Hepatocyte (in vitro differentiated cells): ENCODE measurements around the gene PRSS22.

ENCODE experiments used
- EZH2phosphoT487 ChIP-seq: fragments of 200-600 bp; sonication (generic); IDR thresholded peaks from one replicate; pipeline ENCODE4 v1.6.1; 2018; ENCODE audit warnings: antibody characterized with exemption, mild to moderate bottlenecking, low read depth, moderate library complexity; ENCODE audit not compliant: unreplicated experiment, severe bottlenecking
- TF ChIP-seq, protein P1 (sequence below): fragments of 200-600 bp; sonication (generic); IDR thresholded peaks from 2 replicates; pipeline ENCODE4 v1.5.1; 2016; ENCODE audit warnings: antibody characterized with exemption, mild to moderate bottlenecking; ENCODE audit not compliant: poor library complexity

DNA sequence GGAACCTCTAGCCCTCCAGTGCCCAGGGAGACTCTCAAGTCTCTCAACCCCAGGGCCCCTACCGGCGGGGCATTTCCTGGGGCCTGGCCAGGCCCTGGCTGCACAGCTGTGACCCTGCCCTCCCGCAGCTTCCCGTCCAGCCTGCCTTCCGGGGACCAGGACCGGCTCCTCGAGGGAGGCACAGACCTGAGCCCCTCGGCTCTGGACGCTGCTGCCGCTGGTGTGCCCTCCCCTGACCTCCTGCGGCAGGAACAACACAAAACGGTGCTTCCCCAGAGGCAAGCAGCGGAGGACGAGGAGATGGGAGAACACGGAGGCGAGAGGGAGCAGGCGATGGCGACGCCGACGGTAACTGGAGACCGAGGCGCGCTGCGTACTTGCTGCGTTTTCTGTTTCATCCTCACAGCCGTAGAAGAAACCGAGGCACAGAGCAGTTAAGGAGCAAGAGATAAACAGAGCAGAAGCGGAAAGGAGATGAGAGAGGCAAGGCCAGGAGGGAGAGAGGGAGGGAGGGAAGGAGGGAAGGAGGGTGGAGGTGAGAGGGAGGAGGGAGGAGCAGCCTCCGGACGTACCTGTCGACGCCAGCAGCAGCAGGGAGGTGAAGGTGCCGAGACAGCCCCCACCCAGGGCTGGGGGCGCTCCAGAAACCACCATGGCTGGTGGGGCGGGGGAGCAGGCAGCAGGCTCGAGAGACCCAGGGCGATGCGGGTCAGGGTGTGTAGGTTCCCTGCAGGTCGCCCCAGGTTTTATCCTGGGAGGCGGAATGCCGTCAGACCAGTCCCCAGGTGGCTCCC is at the start of gene PRSS22:
- TF ChIP-seq, protein P1, sequence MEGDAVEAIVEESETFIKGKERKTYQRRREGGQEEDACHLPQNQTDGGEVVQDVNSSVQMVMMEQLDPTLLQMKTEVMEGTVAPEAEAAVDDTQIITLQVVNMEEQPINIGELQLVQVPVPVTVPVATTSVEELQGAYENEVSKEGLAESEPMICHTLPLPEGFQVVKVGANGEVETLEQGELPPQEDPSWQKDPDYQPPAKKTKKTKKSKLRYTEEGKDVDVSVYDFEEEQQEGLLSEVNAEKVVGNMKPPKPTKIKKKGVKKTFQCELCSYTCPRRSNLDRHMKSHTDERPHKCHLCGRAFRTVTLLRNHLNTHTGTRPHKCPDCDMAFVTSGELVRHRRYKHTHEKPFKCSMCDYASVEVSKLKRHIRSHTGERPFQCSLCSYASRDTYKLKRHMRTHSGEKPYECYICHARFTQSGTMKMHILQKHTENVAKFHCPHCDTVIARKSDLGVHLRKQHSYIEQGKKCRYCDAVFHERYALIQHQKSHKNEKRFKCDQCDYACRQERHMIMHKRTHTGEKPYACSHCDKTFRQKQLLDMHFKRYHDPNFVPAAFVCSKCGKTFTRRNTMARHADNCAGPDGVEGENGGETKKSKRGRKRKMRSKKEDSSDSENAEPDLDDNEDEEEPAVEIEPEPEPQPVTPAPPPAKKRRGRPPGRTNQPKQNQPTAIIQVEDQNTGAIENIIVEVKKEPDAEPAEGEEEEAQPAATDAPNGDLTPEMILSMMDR = no peak
- TF ChIP-seq EZH2phosphoT487 = no peak
